GM19455 (cell line): ENCODE data around the gene HRH1.
"Not testable (repeated sequence)": the region's sequence is repeated elsewhere in the genome, so short reads cannot be mapped to it uniquely, and the experiment has no call there.

Source experiments
- ATAC-seq: cut with Tn5 transposase; IDR thresholded peaks from one replicate; pipeline ENCODE4 v1.9.1; 2021; ENCODE audit not compliant: unreplicated experiment

Gene HRH1, protein sequence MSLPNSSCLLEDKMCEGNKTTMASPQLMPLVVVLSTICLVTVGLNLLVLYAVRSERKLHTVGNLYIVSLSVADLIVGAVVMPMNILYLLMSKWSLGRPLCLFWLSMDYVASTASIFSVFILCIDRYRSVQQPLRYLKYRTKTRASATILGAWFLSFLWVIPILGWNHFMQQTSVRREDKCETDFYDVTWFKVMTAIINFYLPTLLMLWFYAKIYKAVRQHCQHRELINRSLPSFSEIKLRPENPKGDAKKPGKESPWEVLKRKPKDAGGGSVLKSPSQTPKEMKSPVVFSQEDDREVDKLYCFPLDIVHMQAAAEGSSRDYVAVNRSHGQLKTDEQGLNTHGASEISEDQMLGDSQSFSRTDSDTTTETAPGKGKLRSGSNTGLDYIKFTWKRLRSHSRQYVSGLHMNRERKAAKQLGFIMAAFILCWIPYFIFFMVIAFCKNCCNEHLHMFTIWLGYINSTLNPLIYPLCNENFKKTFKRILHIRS

DNA sequence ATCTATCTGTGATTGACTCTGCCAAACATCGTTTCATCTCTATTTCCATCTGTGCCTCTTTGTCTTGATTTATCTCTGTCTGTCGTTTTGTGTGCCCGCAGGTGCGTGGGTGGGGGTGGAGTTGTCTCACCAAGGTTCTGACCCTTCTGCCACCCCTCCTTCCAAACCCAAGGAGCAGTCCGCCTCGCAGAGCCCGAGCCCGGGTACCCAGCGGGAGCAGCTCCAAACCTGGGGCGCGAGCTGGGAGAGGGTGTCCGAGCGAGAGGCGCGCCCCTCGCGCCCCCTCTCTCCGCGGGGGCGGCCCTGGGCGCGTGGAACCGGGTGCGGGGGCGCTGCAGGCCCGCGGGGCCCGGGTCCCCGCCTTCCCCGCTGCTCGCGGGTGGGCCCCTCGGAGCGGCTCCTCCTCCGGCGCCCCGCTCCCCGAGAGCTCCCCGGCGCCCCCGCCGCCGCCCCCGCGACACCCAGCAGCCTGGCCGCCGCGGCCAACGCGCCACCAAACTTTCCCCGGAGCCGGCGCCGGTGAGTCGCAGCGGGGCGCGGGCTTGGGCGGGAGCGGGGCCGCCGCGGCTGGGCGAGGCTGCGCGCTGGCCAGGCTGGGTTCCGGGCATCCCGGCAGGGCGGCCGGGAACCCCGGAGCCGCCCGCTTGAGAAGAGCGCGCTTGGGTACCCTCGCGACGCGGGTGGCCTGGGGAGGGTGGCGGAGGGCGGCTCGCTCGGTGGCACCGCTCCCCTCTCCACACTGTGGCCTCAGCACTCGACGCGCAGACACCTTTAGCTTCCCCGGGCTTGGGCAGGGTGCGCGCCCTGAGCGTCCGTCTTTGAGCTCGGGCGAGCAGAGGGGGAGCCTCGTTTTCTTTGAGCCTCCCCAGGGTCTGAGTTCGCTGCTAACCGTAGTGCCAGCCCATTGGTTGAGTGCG, at the start of gene HRH1:
HRH1 (plus strand) TSS at position 458 of the 917 bp plus-strand sequence. CDS start 104,545 bp downstream, outside the sequence.
- no peak for ATAC-seq

DNA sequence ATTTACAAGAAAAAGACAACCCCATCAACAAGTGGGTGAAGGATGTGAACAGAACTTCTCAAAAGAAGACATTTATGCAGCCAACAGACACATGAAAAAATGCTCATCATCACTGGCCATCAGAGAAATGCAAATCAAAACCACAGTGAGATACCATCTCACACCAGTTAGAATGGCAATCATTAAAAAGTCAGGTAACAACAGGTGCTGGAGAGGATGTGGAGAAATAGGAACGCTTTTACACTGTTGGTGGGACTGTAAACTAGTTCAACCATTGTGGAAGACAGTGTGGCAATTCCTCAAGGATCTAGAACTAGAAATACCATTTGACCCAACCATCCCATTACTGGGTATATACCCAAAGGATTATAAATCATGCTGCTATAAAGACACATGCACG, 41.0 kb upstream of the HRH1 start:
- not testable (repeated sequence) for ATAC-seq

DNA sequence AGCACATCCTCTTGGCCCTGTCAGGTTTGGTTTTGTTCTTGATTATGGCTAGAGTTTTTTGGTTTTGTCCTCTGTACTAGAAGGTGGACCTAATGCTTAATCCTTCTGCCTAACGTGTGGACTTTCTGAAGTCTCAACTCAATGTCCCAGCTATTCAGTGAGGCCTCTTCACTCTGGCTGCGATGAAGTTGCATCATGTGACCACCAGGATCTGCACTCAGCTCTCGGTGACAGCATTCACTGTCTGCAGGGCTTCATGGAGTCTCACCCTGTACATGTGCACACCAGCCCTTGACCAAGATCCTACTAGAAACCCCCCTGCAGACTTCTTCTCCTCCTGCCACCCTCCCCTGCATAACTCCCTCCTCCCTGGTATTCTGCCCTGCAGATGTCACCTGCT, 38.7 kb upstream of the HRH1 start:
- no peak for ATAC-seq

DNA sequence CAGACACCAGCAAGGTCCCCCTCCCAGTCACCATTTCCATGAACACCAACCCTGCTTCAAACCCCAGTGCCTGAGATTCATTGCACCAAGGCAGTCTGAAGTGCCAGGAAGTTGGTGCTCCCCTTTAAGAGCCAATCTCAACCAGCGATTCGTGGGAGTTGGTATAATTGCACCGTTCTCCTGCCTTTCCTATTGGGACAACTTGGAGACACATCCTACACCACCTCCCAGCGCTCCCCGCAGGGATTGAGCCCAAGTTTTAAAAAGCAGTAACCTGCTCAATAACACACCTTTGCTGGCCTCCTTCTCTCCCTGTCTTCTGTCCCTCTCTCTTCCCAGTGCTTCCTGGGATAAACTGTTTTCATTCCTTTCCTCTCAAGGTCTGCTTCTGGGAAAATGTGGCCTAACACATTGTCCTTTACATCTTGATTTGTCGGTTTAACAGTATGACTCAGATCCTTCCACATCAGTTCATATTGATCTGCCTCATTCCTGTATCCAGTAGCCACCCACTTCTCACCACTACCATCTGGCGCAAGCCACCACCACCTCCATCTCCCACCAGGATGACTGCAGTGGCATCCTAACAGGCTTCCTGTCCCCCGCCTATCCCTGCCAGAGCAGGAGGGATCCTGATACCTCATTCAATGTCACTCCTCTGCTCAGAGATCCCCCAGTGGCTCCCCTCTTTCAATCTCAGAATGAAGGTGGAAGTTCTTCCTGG, 37.8 kb upstream of the HRH1 start:
- ATAC-seq, result no peak

DNA sequence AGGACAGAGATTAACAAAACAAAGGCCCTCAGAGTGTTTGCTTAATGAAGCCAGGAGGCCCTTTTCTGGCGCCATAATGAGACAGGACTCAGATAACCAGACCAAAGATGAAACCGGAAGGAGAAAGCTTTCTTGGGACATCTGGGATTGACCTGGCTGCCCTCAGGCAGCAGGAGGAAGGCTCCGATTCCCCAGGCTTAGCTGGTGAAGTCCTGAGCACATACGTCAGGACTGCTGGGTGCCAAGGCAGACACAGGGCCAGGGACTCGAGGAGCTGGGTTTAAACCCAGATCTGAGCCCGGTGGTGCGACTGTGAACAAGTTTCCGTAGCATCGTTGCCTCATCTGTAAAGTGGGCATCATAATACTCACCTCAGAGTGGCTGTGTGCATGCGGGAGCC, 36.7 kb upstream of the HRH1 start:
- no peak for ATAC-seq

DNA sequence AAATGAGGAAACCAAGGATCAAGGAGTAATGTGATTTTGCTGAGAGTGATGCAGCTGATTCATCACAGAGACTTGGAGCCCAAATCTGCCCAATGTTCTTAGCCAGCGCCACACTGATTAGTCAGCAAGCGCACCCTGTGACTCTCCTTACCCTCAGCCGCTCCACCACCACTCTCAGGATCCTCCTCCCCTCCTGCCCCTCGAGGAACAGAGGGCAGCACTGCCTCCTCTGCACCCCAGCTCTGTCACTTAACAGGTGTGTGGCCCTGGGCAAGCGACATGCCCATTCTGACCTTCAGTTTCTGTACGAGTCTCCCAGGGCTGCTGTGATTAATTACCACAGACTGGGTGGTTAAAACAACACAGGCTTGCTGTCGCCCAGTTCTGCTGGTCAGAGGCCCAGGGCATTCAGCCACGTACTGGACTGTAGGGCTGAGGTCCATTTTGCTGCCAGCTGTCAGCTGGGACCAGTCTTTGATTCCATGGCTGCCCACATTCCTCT, 36.1 kb upstream of the HRH1 start:
- ATAC-seq, result no peak

DNA sequence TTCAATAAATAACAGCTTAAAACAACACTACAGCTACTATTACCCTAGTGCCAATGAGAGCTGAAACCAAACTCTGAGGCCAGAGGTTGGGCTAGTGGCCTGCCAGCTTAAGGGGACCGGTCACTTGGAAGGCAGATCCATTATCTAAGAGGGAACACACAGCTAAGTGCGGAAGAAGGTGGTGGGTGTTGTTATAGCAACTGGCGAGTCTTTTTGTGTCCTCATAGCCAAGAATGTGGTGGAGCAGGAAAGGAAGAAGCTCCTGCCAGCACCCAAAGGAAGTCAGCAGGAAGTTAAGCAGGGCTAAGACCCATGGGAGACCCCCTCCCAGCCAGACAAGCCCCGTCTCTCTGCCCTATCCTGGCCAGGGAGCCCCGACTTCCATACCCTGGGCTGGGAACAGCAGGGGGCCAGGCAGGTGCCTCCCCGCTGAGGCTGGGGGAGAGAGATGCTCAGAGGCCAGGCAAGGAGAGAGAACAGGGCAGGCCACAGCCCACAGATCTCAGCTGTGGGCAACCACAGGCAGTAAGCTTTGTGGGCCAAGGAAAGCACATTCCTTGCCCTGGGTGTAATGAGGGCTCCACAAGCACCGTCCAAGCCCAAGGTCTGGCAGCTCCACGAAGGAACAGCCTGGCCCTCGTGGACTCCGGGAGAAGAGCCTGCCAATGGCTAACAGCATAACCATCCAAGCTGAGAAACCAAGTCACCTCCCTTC, 34.0 kb upstream of the HRH1 start:
- ATAC-seq, result no peak

DNA sequence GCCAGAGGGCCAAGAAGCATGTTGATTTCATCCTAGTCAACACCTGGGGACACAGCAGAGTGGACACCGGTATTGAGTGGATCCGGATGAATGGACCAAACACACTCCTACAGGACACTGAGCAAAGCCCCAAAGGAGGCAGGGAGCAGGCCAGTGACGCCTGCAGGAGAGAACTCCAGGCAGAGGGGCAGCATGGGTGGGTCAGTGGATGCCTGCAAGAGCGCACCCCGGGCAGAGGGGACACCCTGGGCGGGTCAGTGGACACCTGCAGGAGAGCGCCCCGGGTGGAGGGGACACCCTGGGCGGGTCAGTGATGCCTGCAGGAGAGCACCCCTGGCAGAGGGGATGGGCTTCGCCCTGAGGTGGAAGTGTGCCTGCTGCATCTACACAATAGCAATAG, 27.6 kb upstream of the HRH1 start:
- no peak for ATAC-seq

DNA sequence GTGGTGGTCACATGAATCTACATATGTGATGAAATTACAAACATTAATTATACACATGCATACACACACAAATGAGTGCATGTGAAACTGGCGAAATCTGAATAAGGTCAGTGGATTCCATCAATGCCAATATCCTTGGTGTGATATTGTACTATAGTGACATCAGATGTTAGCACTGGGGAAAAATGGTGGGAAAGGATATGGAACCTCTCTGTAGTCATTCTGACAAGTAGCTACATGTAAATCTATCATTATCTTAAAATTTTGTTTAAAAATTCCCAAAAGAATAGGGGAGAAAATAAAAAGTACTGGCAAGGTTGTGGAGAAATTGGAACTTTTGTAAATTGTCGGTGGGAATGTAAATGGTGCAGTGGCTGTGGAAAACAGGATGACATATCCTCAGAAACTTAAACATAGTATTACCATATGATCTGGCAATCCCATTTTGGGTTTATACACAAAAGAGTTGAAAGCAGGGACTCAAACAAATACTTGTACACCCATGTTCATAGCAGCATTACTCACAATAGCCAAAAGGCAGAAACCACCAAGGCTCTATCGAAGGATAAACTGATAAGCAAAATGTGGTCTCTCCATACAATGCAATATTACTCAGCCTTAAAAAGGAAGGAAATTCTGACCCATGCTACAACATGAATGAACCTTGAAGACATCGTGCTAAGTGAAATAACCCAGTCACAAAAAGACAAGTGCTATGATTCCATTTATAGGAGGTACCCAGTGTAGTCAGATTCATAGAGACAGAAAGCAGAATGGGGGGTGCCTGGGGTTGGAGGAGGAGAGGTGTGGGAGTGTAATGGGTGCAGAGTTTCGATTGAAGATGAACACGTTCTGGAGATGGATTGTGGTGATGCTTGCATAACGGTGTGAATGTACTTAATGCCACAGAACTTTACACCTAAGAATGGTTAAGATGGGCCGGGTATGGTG, 25.3 kb upstream of the HRH1 start:
- ATAC-seq, result no peak

DNA sequence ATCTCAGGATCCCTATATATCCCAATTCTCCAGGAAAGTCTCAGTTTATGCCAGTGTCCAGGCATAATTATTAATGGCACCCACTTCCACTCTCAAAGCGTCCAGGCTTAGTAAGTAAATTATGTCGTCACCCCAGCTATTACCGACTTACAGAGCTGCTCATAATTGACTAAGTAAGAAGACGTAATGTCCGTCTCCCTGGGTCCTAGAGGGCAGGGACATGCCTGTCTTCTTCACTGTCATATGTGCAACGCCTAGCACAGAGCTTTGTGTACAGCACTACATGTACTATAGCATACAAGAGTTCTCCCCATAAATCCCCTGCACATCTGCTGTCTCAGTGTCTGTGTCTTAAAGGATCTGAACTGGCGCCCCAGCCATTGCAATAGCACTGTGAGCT, 23.9 kb upstream of the HRH1 start:
- no peak for ATAC-seq

DNA sequence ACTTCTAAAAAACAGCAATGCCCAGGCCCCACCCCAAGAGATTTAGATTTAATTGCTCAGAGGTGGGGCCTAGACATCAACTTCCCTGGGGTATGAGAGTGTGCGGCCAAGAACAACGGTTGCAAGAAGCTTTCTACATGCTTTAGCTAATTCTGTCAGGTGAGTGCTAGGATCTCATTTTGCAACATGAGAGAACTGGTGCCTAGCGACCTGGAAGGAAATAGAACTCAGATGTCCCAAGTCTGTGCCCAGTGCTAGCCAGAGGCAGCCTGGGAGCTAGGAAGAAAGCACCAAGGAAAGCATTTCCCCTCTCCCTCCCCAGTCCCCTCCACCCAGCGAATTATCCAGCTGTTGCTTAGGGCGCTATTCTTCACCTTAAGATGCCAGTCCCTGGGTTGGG, 22.9 kb upstream of the HRH1 start:
- no peak for ATAC-seq

DNA sequence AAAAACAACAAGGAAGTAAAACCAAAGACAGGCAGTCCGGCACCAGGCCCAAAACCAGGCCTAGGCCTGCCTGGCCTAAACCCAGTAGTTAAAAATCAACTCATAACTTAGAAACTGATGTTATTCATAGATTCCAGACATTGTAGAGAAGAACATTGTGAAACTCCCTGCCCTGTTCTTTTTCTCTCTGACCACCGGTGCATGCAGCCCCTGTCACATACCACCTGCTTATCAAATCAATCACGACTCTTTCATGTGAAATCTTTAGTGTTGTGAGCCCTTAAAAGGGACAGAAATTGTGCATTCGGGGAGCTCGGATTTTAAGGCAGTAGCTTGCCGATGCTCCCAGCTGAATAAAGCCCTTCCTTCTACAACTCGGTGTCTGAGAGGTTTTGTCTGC, 22.4 kb upstream of the HRH1 start:
- not testable (repeated sequence) for ATAC-seq

DNA sequence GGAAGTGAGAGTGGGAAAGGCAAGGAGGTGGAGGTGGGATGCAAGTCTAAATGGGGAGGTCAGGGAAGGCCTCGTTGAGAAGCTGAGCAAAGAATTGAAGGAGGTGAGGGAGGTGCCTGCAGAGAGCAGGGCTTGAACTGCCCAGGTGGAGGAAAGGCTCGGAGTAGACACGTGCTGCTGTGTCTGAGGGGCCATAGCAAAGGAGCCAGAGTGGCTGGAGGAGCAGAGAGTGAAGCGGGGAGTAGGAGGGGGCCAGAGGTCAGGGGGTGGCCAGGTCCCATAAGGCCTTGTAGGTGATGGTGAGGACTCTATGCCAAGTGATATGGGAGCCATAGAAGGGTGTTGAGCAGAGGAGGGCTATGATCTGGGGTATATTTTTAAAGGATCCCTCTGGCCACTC, 21.4 kb upstream of the HRH1 start:
- ATAC-seq, result no peak

DNA sequence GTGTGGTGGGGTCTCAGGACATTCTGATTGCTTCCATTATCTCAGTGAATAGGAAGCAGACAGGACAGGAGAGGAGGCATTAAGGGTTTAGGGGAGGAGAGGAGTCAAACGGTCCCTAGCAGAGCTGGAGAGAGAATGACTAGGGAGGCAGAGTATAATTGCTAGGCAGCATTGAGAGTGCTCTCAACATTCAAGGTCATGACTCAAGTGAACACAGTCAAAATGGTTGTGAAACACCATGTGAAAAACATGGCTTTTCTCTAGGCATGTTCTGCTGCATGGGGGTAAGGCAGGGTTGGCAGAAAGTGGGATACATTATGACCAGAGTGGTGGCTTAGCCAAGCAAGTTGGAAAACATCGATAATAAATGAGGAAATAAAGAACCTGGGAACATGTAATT, 19.5 kb upstream of the HRH1 start:
- ATAC-seq, result no peak

DNA sequence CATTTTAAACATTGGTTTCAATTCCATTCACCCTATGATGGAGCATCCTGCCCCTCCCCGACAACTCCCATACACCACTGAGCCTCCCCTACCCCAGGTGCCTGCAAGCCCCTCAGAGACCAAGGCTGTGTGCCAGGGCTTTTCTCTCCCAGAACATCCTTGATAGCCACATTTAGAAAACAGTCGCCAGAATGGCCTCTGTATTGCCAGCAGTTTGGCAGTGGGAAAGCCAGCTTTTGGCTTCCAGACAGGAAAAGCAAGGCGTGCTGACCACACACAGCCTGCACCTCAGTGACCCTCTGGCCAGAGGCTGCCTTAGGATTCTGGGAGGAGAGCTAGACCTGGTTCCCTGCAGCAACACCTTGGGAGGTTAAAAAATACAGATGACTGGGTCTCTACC, 18.2 kb upstream of the HRH1 start:
- ATAC-seq, result no peak

DNA sequence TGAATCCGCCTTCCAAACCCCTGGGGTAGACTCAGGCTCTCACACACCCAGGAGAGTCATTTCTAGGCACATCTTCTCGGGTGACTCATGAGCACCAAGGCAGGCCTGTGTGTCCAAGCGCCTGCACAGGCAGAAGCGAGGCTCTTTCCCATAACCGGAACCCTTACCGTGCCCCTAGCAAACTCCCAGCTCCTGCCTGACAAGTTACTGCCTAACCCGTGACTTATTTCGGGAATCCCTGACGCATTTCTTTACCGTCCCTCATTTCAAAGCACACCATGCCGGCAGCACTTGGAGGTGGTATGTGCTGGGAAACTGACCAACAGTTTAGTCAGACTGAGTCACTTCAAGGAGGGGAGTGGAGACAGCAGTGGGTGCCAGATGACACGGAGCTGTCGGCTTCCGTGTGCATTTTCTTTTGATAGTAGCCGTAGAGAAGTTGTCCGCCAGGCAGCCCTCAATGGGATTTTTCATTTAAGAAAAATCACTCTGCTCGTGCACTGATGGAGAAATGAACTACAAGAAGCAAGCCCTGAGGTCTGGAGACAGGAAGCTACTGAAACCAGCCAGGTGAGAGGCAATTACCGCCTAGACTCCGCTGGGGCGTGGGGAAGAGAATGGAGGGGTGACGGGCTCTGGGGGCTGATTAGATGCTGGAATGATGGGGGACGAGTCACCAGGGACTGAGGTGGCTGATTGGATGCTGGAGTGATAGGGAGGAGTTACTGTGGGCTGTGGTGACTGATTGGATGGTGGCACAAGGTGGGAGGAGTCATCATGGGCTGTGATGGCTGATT, 17.3 kb upstream of the HRH1 start:
- no peak for ATAC-seq

DNA sequence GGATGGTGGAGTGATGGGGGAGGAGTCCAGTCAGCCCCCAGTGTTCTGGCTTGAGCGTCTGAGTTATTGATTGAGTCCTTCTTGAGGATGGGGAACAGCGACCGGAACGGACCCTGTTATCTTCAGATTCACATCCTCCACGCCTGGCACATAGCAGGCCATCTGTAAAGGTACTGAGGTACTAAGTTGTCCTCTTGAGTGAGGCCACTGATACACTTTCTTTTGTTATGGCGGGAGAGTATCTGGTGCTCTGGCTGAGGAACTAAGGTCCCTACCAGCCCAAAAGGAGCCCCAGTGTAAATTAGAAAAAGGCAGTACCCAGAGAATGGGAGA, 16.7 kb upstream of the HRH1 start:
- ATAC-seq, result no peak

DNA sequence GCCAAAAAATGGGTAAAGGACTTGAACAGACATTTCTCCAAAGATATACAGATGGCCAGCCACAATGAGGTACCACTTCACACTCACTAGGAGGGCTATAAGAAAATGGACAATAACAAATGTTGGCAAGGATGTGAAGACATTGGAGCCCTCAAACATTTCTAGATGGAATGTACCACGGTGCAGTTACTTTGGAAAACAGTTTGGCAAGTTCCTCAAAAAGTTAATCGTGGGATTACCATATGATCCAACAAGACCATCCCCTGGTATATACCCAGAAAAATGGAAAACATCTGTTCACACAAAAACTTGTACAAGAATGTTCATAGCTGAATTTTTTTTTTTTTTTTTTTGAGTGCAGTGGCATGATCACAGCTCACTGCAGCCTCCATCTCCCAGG, 15.9 kb upstream of the HRH1 start:
- ATAC-seq, result no peak
